Neuronal stem cell (in vitro differentiated cells): ENCODE measurements around the gene RPS6KB1.
"Not testable (repeated sequence)": the region's sequence is repeated elsewhere in the genome, so short reads cannot be mapped to it uniquely, and the experiment has no call there.

Experiments
- DNase-seq: peaks from one replicate; pipeline ENCODE4 v3.0.0-alpha.2; 2013; ENCODE audit warnings: low spot score
- H2AFZ ChIP-seq: one replicate; pipeline ENCODE4 v1.6.1; 2013; ENCODE audit warnings: mild to moderate bottlenecking, low read length, inconsistent platforms
- H2AK5ac ChIP-seq: 2 replicates; pipeline ENCODE4 v1.6.1; 2013; ENCODE audit warnings: low read depth, mild to moderate bottlenecking, inconsistent platforms, low read length, moderate library complexity, mixed read lengths
- H2BK120ac ChIP-seq: 2 replicates; pipeline ENCODE4 v1.6.1; 2013; ENCODE audit warnings: low read depth, mild to moderate bottlenecking, inconsistent platforms, low read length, moderate library complexity, mixed read lengths
- H2BK12ac ChIP-seq: one replicate; pipeline ENCODE4 v1.6.1; 2013; ENCODE audit warnings: low read length, inconsistent platforms
- H2BK15ac ChIP-seq: 2 replicates; pipeline ENCODE4 v1.6.1; 2013; ENCODE audit warnings: mild to moderate bottlenecking, low read length, inconsistent platforms, mixed read lengths
- H2BK5ac ChIP-seq: one replicate; pipeline ENCODE4 v1.6.1; 2013; ENCODE audit warnings: inconsistent platforms, mild to moderate bottlenecking, low read length, moderate library complexity
- H3K14ac ChIP-seq: one replicate; pipeline ENCODE4 v1.6.1; 2013; ENCODE audit warnings: low read length, inconsistent platforms
- H3K18ac ChIP-seq: 2 replicates; pipeline ENCODE4 v1.6.1; 2013; ENCODE audit warnings: low read length, inconsistent platforms
- H3K23ac ChIP-seq: 2 replicates; pipeline ENCODE4 v1.6.1; 2013; ENCODE audit warnings: low read depth, mild to moderate bottlenecking, mixed read lengths, low read length, inconsistent platforms; ENCODE audit not compliant: poor library complexity
- H3K27ac ChIP-seq: replicated peaks from 3 replicates; pipeline ENCODE4 v1.5.1; 2013; ENCODE audit warnings: low read length, inconsistent platforms
- H3K27me3 ChIP-seq, 3 experiments: 2 replicates each; pipeline ENCODE4 v1.6.1; 2013; ENCODE audit warnings: low read length in 3 of 3, mild to moderate bottlenecking in 2 of 3, inconsistent platforms in 1 of 3, low read depth in 1 of 3, mixed read lengths in 1 of 3, moderate library complexity in 1 of 3; ENCODE audit not compliant: control insufficient read depth in 3 of 3, insufficient read depth in 3 of 3
- H3K36me3 ChIP-seq, 2 donors: replicated peaks in 1 of 2; 2 replicates each; pipeline ENCODE4 v1.6.1; 2013; ENCODE audit warnings: low read length in 2 of 2; ENCODE audit not compliant: control insufficient read depth in 2 of 2, insufficient read depth in 2 of 2
- H3K4ac ChIP-seq: 2 replicates; pipeline ENCODE4 v1.6.1; 2013; ENCODE audit warnings: inconsistent platforms, mild to moderate bottlenecking, low read length, moderate library complexity
- H3K4me1 ChIP-seq, 2 donors: 1 replicate in 1 of 2; 2 replicates in 1 of 2; pipeline ENCODE4 v1.6.1; 2013; ENCODE audit warnings: low read length in 2 of 2, low read depth in 1 of 2; ENCODE audit not compliant: control insufficient read depth in 2 of 2, insufficient read depth in 1 of 2
- H3K4me2 ChIP-seq: one replicate; pipeline ENCODE4 v1.6.1; 2013; ENCODE audit warnings: mild to moderate bottlenecking, low read length, inconsistent platforms; ENCODE audit not compliant: insufficient read depth, poor library complexity, severe bottlenecking
- H3K4me3 ChIP-seq, 2 donors: 2 replicates each; pipeline ENCODE4 v1.5.1; 2013; ENCODE audit warnings: low read length in 2 of 2, mild to moderate bottlenecking in 2 of 2, inconsistent platforms in 1 of 2, moderate library complexity in 1 of 2
- H3K79me1 ChIP-seq: one replicate; pipeline ENCODE4 v1.6.1; 2013; ENCODE audit warnings: low read depth, mild to moderate bottlenecking, inconsistent platforms, low read length, moderate library complexity
- H3K9ac ChIP-seq: one replicate; pipeline ENCODE4 v1.6.1; 2013; ENCODE audit warnings: mild to moderate bottlenecking, low read depth, low read length, inconsistent platforms; ENCODE audit not compliant: poor library complexity
- H3K9me3 ChIP-seq, 2 donors: replicated peaks in 1 of 2; 2 replicates each; pipeline versions ENCODE3 to v1.6.1; 2013; ENCODE audit warnings: low read length in 2 of 2, mild to moderate bottlenecking in 2 of 2, inconsistent platforms in 1 of 2, low read depth in 1 of 2, mixed read lengths in 1 of 2, moderate library complexity in 1 of 2; ENCODE audit not compliant: control insufficient read depth in 2 of 2, insufficient read depth in 1 of 2
- H4K8ac ChIP-seq: one replicate; pipeline ENCODE4 v1.6.1; 2013; ENCODE audit warnings: low read depth, mild to moderate bottlenecking, inconsistent platforms, low read length, moderate library complexity
- H4K91ac ChIP-seq: one replicate; pipeline ENCODE4 v1.6.1; 2013; ENCODE audit warnings: low read length, low read depth, mild to moderate bottlenecking, inconsistent platforms; ENCODE audit not compliant: poor library complexity
- WGBS, 2 donors: extraction: QIAGEN DNeasy Blood & Tissue Kit; methylation state at CpG; one replicate each; pipeline ENCODE4 v1.1.7; 2013; ENCODE audit warnings: missing lambda C conversion rate in 2 of 2, mixed read lengths in 1 of 2; ENCODE audit not compliant: insufficient read length in 2 of 2, insufficient replicate concordance in 1 of 2; ENCODE audit errors: extremely low coverage in 2 of 2; 5-methylcytosine and 5-hydroxymethylcytosine counted together

Gene RPS6KB1

GRCh38 chr17:59851439-59852375, 41.2 kb upstream of the RPS6KB1 start:
- Histone ChIP-seq H3K27ac (no peak overlapping the region), H3K23ac (no peak overlapping the region)
- no CpG with 5 or more reads among the region's 14 CpGs for WGBS, 2 donors

DNA sequence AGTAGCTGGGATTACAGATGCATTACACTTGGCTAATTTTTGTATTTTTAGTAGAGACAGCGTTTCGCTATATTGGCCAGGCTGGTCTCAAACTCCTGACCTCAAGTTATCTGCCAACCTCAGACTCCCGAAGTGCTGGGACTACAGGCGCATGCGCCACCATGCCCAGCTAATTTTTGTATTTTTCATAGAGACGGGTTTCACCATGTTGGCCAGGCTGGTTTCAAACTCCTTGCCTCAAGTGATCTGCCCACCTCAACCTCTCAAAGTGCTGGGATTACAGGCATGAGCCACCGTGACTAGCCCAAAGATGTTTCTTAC, 40.1 kb upstream of the RPS6KB1 start:
- not testable (repeated sequence) for H4K91ac ChIP-seq, H2BK5ac ChIP-seq, H3K4me1 ChIP-seq, H3K4ac ChIP-seq, H3K9me3 ChIP-seq, H3K4me2 ChIP-seq, H2BK12ac ChIP-seq, H3K23ac ChIP-seq, H4K8ac ChIP-seq, H2AK5ac ChIP-seq, H2AFZ ChIP-seq, H2BK120ac ChIP-seq, H2BK15ac ChIP-seq, H3K27ac ChIP-seq, H3K79me1 ChIP-seq, H3K18ac ChIP-seq, H3K36me3 ChIP-seq, H3K4me3 ChIP-seq, H3K14ac ChIP-seq, H3K9ac ChIP-seq, DNase-seq, H3K27me3 ChIP-seq
- WGBS, 2 donors, result no CpG with 5 or more reads among the region's 7 CpGs

More at GRCh38 chr17:59851439-59852375, 41.2 kb upstream of the RPS6KB1 start:
- DNase-seq, result no peak
- H3K4me3 ChIP-seq, result no peak overlapping the region
- no peak overlapping the region for H3K9ac ChIP-seq
- no peaks in the 10 kb centered on the region for H3K27me3 ChIP-seq
- H2BK120ac ChIP-seq, result no peak overlapping the region
- peaks cover 3 to 11% of the 10 kb centered on the region in 2 donors for H3K4me1 ChIP-seq
- H4K91ac ChIP-seq, result no peak overlapping the region
- H3K4ac ChIP-seq, result no peak overlapping the region
- no peak overlapping the region for H2BK15ac ChIP-seq
- H2AFZ ChIP-seq, result peak overlapping the region; percentile 47
- H2AK5ac ChIP-seq, result no peak overlapping the region
- H3K14ac ChIP-seq, result no peak overlapping the region
- no peaks in the 10 kb centered on the region for H3K36me3 ChIP-seq
- H2BK12ac ChIP-seq, result no peak overlapping the region
- no peak overlapping the region for H3K18ac ChIP-seq
- no peaks in the 10 kb centered on the region for H3K9me3 ChIP-seq
- H4K8ac ChIP-seq, result no peak overlapping the region
- H3K4me2 ChIP-seq, result no peak overlapping the region
- no peak overlapping the region for H2BK5ac ChIP-seq
- H3K79me1 ChIP-seq, result no peaks in the 10 kb centered on the region

- Histone ChIP-seq H4K91ac (no peak overlapping the region), H3K18ac (no peak overlapping the region), H2BK5ac (no peak overlapping the region), H2BK15ac (no peak overlapping the region), H3K14ac (no peak overlapping the region), H2AFZ (peak overlapping the region; percentile 16), H3K23ac (no peak overlapping the region), H2BK12ac (no peak overlapping the region), H3K79me1 (no peaks in the 10 kb centered on the region), H2AK5ac (no peak overlapping the region), H2BK120ac (no peak overlapping the region), H3K4me3 (no peak overlapping the region), H3K27ac (no peak overlapping the region), H3K27me3 (no peaks in the 10 kb centered on the region), H3K9me3 (no peaks in the 10 kb centered on the region), H3K4ac (no peak overlapping the region), H4K8ac (no peak overlapping the region), H3K4me2 (no peak overlapping the region), H3K36me3 (no peaks in the 10 kb centered on the region), H3K9ac (no peak overlapping the region), H3K4me1 (peaks cover 2 to 9% of the 10 kb centered on the region in 2 donors)
- no CpG with 5 or more reads among the region's 14 CpGs for WGBS, 2 donors
- no peak for DNase-seq
Measured at GRCh38 chr17:59853168-59853918, 39.6 kb upstream of the RPS6KB1 start.
